Measurements from ENCODE around the gene ACO2.

ACO2 gene

GRCh38 chr22:41574847-41575381 lies 106.0 kb downstream of the ACO2 start:
- DNase-seq (ENCODE audit: insufficient read length, low spot score) (no peak), FAIRE-seq (no peak)
- no peak for TF ChIP-seq TAF1 (IDR thresholded peaks at IDR 0.05; ENCODE audit: low read depth, low read length)
- TF ChIP-seq POU2F2 (IDR thresholded peaks at IDR 0.05; ENCODE audit: low read depth, low read length) = no peak

DNA sequence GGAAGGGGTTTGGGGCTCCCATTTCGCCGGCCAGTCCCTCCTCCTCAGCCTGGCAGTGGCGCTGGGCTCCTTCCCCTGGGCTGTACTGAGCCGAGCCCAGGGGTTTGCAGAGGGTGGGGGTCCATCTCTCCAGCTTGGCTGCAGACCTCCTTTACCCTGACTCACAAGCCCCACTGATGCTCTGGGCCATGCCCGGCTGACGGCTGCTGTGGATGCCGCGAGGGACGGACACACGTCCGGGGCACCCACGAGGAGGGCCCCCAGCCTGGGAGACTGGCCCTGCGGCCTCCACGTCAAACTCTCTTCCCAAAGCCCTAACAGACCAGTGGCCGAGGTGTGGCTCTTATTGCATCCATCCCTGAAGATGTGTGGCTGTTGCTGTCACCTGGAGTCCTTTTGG lies 106.6 kb downstream of the ACO2 start:
- TF ChIP-seq POU2F2 (IDR thresholded peaks at IDR 0.05; ENCODE audit: low read depth, low read length) = no peak
- TF ChIP-seq PAX5 (IDR thresholded peaks at IDR 0.05; ENCODE audit: insufficient read depth, low read length, severe bottlenecking) = no peak
- TF ChIP-seq SPI1 (IDR thresholded peaks at IDR 0.05; ENCODE audit: low read depth, low read length) = no peak
- TF ChIP-seq POLR2A (IDR thresholded peaks at IDR 0.05; ENCODE audit: low read depth, low read length) = no peak
- TF ChIP-seq POLR2AphosphoS5 (IDR thresholded peaks at IDR 0.05; ENCODE audit: low read depth, low read length) = no peak
- TF ChIP-seq TAF1 (IDR thresholded peaks at IDR 0.05; ENCODE audit: low read depth, low read length) = no peak
- FAIRE-seq (no peak), DNase-seq (ENCODE audit: insufficient read length, low spot score) (no peak)

DNA sequence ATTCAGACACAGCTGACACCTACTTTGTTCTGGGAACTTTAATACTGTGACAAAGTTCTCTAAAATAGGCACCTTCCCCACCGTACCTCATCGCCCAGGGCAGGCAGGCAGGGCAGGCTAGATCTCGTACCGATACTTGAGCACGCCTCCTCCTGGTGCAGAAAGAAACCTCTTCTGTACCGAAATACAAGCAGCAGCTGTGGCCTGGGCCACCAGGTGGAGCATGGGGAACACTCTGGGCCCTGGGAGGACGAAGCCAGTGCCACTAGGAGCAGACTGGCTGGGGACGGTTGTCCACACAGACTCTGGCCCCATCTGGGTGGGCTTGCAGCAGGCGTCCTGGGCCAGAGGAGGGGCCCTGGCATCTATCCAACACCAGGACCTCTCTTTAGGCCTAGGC lies 108.0 kb downstream of the ACO2 start:
- DNase-seq (ENCODE audit: insufficient read length, low spot score) = peak; percentile 66
- TF ChIP-seq SPI1 (IDR thresholded peaks at IDR 0.05; ENCODE audit: low read depth, low read length) = no peak
- peak; percentile 66 for FAIRE-seq

DNA sequence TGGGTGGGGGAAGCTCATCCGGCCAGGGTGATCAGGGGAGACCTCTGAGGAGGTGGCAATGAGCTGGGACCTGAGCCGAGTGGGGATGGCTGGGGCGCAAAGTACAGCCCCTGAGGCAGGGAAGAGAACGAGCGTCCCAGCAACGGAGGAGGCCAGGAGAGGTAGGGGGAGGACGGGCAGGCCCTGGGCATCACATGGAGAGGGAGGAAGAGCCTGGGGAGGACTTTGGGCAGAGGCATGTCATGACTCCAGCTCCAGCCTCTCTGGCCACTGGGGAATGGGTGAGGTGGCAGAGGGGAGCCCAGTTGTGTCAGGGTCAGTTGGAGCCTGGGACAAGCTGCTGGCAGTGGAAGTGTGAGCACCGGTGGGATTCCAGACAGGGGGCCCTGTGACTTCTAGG lies 109.2 kb downstream of the ACO2 start:
- no peak for DNase-seq (ENCODE audit: insufficient read length, low spot score)
- no peak for FAIRE-seq
- TF ChIP-seq SPI1 (IDR thresholded peaks at IDR 0.05; ENCODE audit: low read depth, low read length) (no peak), PAX5 (IDR thresholded peaks at IDR 0.05; ENCODE audit: insufficient read depth, low read length, severe bottlenecking) (no peak), POLR2AphosphoS5 (IDR thresholded peaks at IDR 0.05; ENCODE audit: low read depth, low read length) (no peak), POLR2A (IDR thresholded peaks at IDR 0.05; ENCODE audit: low read depth, low read length) (no peak), TAF1 (IDR thresholded peaks at IDR 0.05; ENCODE audit: low read depth, low read length) (no peak), POU2F2 (IDR thresholded peaks at IDR 0.05; ENCODE audit: low read depth, low read length) (no peak)
